ENCODE measurements around the gene HIGD2B.
"Not testable (repeated sequence)": the region's sequence is repeated elsewhere in the genome, so short reads cannot be mapped to it uniquely, and the experiment has no call there.

The HIGD2B gene

GRCh38 chr15:72676838-72677237, 9.1 kb downstream of the HIGD2B start:
- DNase-seq (ENCODE audit: low read depth), result no peak

GRCh38 chr15:72671525-72671924, 14.5 kb downstream of the HIGD2B start:
- no peak for DNase-seq (ENCODE audit: low read depth)

DNA sequence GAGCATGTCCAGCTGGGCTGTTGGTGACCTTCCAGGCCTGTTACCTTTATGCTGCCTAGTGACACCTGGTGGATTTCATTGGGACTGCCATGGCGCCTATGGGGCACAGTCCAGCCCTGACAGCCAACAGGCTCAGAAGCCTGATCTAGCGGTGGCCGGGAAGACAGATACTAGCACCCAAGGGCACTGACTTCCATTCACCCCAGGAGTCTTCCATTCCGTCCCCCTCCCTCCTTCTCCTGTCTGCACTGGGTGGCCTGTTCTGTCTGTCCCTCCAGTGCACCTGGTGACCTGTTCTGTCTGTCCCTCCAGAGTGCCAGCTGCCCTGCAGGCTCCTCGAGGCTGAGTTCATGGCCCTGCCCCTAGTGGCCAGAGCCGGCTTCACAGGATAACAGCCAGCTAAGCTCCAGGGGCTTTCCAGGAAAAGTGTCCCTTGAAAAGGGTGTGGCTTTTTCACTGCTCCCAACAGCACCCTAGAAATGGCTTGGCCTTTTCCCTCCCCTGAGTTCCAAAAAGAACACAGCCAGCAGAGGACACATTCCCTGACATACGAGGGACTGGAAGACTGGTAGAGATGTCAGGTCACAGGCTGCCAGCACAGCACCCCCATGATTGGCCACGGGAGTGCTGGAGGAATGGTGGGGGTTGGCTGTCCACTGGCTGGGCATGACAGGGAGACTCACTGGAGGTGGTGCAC, 15.2 kb downstream of the HIGD2B start:
- DNase-seq (ENCODE audit: low read depth), result peak; percentile 53

- DNase-seq (ENCODE audit: low read depth), result not testable (repeated sequence)
Observed at GRCh38 chr15:72669803-72670202, 16.2 kb downstream of the HIGD2B start.

DNA sequence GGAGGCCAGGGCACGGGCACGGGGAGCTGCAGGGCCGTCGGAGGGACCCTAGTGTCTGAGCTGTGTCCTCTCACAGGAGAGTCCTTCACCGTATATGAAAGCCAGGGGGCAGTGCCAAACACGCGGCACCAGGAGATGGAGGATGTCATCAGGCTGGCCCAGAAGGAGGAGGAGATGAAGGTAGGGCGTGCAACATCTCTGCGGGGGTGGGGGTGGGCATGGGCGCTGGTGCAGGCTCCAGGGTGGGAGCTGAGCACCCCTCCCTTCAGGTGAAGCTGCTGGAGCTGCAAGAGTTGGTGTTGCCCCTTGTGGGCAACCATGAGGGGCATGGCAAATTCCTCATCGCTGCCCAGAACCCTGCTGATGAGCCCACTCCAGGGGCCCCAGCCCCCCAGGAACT, 20.3 kb downstream of the HIGD2B start:
- DNase-seq (ENCODE audit: low read depth), result not testable (repeated sequence)

DNA sequence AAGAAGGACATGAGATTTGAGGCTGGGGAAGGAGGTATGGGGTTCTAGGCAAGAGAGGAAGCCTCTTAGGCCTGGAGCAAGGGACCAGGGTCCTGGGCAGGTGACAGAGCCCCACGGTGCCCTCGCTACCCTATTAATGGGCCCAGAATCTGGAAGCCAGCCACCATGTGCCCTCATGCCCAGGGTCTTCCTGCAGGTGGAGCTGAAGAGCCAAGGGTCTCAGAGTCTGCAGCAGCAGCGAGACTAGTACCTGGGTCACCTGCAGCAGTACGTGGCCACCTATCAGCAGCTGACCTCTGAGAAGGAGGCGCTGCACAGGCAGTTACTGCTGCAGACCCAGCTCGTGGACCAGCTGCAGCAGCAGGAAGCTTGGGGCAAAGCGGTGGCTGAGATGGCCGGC, 22.1 kb downstream of the HIGD2B start:
- not testable (repeated sequence) for DNase-seq (ENCODE audit: low read depth)

DNA sequence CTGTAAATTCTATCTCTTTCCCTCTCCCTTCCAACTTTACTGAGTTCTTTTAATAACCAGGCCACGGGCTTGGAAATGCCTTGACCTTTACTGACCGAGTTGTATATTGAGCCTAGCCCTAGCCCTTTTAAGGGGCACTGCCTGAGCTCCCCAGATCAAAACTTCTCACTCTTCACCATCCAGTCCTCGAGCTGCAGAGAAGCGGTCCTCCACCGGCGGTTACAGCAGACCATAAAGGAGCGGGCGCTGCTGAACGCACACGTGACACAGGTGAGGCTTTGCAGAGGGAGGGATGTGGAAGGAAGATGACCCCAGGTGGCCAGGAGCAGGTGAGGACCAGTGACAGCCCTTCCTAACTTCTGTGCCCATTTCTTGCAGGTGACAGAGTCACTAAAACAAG, 24.9 kb downstream of the HIGD2B start:
- DNase-seq (ENCODE audit: low read depth), result not testable (repeated sequence)

- DNase-seq (ENCODE audit: low read depth), result not testable (repeated sequence)
Observed at GRCh38 chr15:72656014-72656413, 30.0 kb downstream of the HIGD2B start.

- DNase-seq (ENCODE audit: low read depth), result not testable (repeated sequence)
Observed at GRCh38 chr15:72654397-72654796, 31.6 kb downstream of the HIGD2B start, which contains the start of gene GOLGA6B. Gene GOLGA6B (plus strand): TSS chr15:72654697. CDS start chr15:72654738, 41 bp downstream.

- DNase-seq (ENCODE audit: low read depth), result not testable (repeated sequence)
Observed at GRCh38 chr15:72648631-72649253, 37.2 kb downstream of the HIGD2B start.

DNA sequence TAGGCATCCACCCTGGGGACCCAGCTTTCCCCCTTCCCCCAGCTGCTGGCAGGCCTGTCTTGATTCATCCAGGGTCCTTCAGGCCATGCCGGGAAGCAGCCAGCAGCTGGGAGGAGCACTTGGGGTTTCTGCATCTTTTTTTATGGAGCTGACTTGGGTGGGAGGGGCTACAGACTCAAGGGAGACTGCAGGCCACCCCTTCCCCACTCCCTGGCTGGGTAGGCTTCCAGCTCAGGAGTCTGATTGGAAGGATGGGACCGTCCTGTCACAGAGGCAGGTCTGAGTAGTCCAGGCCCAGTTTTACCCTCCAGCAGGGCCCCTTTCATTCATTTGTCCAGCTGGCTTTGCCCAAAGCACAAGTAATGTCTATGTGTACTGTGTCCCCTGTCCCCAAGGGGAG, 43.7 kb downstream of the HIGD2B start:
- not testable (repeated sequence) for DNase-seq (ENCODE audit: low read depth)

DNA sequence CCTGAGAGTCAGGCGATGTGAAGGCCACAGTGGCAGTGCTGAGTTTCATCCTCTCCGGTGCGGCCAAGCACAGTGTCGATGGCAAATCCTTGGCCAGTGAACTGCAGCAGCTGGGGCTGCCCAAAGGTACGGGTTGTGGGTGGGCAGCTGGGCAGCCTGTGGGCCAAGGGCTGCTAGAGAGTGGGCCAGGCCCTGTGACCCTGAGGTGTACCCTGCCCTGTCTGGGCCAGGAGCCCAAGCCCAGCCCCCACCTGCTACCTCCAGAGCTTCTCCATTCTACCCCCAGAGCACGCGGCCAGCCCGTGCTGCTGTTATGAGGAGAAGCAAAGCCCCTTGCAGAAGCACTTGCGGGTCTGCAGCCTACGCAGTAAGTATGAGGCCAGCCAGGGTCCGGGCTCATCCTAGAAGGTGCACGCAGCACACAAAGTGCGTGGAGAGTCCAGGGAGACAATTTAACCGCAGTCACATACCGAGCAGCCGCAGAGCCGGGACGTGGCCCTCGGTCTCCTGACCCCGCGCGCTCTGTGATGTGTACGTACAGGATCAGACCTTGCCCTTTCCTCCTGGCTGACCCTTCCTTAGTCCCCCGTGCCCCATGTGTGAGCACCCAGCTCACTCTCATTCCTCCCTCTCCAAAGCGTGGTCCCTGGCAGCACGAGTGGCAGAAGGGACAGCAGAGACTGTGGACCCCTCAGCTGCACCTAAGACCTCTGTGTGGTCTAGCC, 46.1 kb downstream of the HIGD2B start:
- not testable (repeated sequence) for DNase-seq (ENCODE audit: low read depth)

DNA sequence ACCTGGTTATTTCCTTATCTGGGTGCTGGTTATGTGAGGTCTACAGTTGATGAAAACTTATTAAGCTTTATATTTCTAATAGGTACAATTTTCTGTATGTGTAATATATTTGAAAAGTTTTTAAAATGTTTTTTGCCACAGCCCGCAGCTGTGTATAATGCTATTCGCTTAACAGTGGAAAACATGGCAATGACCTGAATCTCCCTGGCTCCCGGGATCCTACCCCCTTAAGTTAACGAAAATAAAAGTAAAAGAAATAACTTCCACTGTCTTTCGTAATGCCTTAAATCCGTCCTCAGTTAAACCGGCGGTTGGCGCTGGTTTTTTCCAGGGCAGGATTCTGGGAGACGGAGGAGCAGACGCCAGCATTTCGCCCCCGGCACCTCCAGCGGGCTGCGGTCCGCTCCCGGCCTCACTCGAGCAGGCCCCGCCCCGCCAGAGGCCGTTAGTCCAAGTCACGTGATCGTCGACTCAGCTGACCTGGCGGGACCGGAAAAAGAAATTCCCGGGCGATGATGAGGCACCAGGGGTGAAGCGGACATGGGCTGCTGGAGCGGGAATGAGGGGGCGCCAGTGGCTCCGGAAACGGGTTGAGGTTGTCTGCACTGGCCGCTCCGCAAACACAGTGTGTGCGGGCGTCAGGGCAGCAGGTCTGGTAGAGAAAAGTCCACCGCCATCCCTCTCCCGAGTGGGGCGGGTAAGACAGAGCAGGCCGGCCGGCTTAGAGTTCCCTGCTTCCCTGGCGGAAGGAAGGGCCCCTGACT, 49.3 kb downstream of the HIGD2B start:
- peak; percentile 29 for DNase-seq (ENCODE audit: low read depth)

DNA sequence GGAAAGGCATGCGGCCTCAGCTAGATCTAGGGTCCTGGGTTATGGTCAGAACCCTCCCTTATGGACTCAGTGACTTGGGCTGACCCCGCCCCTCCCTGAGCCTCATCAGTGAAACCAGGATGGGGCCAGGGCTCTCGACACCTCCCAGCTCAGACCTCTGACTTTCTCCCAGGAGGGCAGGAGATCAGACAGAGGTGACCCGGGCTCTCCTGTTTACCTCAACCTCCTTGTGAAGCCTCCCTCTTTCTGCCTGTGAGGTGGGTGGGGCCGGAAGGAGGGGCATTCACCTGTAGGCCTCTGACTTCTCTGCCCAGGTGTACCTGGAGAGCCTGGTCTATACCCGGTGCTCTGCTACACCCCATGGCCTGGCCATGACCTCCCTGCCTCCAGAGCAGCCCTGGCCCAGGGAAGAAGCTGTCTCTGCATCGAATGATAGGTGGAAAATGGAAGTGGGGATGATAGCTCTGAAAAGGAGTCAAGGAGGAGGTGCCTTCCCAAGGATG, 56.9 kb downstream of the HIGD2B start:
- not testable (repeated sequence) for DNase-seq (ENCODE audit: low read depth)

- not testable (repeated sequence) for DNase-seq (ENCODE audit: low read depth)
Observed at GRCh38 chr15:72628249-72629067, 57.5 kb downstream of the HIGD2B start.

GRCh38 chr15:72626153-72626552, 59.8 kb downstream of the HIGD2B start:
- DNase-seq (ENCODE audit: low read depth), result not testable (repeated sequence)
